ENCODE measurements around the gene TMEM8B. TPM values are rescaled to one million over a fixed set of nuclear protein-coding genes. Genes with fewer than 3 reads are reported as not detected.

Gene TMEM8B
- polyA plus RNA-seq, 1 donor: 33.8 TPM

DNA sequence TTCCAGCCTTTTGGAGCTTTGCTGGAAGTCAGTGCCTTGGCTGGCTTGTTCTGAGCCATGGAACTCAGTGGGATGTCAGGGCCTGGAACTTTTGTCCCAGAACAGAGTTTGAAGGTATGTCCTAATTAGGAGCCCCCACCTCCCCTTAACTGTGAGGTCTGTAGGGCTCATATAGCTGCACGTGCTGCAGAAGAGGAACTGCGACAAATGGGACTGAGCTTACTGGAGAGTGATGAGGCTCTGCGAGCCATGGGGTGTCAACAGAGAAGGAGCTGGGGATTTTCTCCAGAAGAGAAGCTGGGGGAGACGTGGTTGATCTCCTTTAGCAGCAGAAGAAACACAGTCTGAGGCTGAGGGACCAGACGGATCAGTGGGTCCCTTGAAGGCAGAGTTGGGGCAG, 10.9 kb downstream of the TMEM8B start:
- Histone ChIP-seq H3K4me3 (ENCODE audit: low read length) (no peak overlapping the region), H3K27me3 (ENCODE audit: control insufficient read depth, insufficient read depth, low read length) (no peaks in the 10 kb centered on the region), H3K9me3 (ENCODE audit: control insufficient read depth, low read depth, low read length) (no peaks in the 10 kb centered on the region), H3K36me3 (ENCODE audit: control insufficient read depth, insufficient read depth, low read length) (peaks cover 32% of the 10 kb centered on the region), H3K27ac (ENCODE audit: low read length) (no peak overlapping the region), H3K4me1 (ENCODE audit: control insufficient read depth, insufficient read depth, low read length) (peaks cover 18% of the 10 kb centered on the region)
- DNase-seq: no peak
- no CpG with 5 or more reads among the region's 5 CpGs for WGBS (ENCODE audit: insufficient coverage, low lambda C conversion rate)

GRCh38 chr9:35840881-35841644, 12.0 kb downstream of the TMEM8B start:
- Histone ChIP-seq H3K4me1 (ENCODE audit: control insufficient read depth, insufficient read depth, low read length) (peaks cover 10% of the 10 kb centered on the region), H3K27me3 (ENCODE audit: control insufficient read depth, insufficient read depth, low read length) (no peaks in the 10 kb centered on the region), H3K27ac (ENCODE audit: low read length) (no peak overlapping the region), H3K9me3 (ENCODE audit: control insufficient read depth, low read depth, low read length) (no peaks in the 10 kb centered on the region), H3K36me3 (ENCODE audit: control insufficient read depth, insufficient read depth, low read length) (peaks cover 26% of the 10 kb centered on the region), H3K4me3 (ENCODE audit: low read length) (no peak overlapping the region)
- DNase-seq: no peak
- WGBS (ENCODE audit: insufficient coverage, low lambda C conversion rate): no CpG with 5 or more reads among the region's 15 CpGs

- Histone ChIP-seq H3K27ac (ENCODE audit: low read length) (no peak overlapping the region), H3K4me3 (ENCODE audit: low read length) (no peak overlapping the region), H3K27me3 (ENCODE audit: control insufficient read depth, insufficient read depth, low read length) (no peaks in the 10 kb centered on the region), H3K4me1 (ENCODE audit: control insufficient read depth, insufficient read depth, low read length) (peaks cover 5% of the 10 kb centered on the region), H3K36me3 (ENCODE audit: control insufficient read depth, insufficient read depth, low read length) (peaks cover 27% of the 10 kb centered on the region), H3K9me3 (ENCODE audit: control insufficient read depth, low read depth, low read length) (no peaks in the 10 kb centered on the region)
- no peak for DNase-seq
- no CpG with 5 or more reads among the region's 5 CpGs for WGBS (ENCODE audit: insufficient coverage, low lambda C conversion rate)
Measured at GRCh38 chr9:35841645-35841900, 12.5 kb downstream of the TMEM8B start.

DNA sequence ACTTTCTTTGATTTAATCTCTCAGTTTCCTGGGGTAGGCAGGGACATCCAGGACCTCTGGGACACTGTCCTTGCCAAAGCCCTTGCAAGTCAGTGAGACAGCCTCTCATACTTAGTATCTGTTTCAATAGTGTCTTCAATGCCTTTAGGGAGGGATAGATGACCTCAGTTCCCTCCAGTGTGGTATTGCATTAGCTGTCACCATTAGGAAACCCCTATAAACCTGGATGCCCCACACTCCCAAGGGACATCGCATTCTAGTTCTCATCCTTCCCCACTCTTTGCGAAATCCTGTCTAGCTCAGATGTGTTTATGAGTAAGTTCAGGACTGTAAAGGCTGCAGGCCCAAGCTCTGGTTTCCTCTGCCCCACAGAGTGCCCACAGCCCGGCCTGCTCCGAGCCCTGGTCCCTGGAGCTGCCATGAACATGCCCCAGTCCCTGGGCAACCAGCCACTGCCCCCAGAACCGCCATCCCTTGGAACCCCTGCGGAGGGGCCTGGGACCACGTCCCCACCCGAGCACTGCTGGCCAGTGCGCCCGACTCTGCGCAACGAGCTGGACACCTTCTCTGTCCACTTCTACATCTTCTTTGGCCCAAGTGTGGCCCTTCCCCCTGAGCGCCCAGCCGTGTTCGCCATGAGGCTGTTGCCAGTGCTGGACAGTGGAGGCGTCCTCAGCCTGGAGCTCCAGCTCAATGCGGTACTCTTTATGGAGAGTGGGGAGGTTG, 13.2 kb downstream of the TMEM8B start:
- H3K4me1 ChIP-seq (ENCODE audit: control insufficient read depth, insufficient read depth, low read length): peaks cover 3% of the 10 kb centered on the region
- no peak for DNase-seq
- no peaks in the 10 kb centered on the region for H3K9me3 ChIP-seq (ENCODE audit: control insufficient read depth, low read depth, low read length)
- no peak overlapping the region for H3K4me3 ChIP-seq (ENCODE audit: low read length)
- WGBS (ENCODE audit: insufficient coverage, low lambda C conversion rate): no CpG with 5 or more reads among the region's 17 CpGs
- H3K27me3 ChIP-seq (ENCODE audit: control insufficient read depth, insufficient read depth, low read length): no peaks in the 10 kb centered on the region
- peaks cover 32% of the 10 kb centered on the region for H3K36me3 ChIP-seq (ENCODE audit: control insufficient read depth, insufficient read depth, low read length)
- H3K27ac ChIP-seq (ENCODE audit: low read length): no peak overlapping the region

- DNase-seq: no peak
- Histone ChIP-seq H3K27ac (ENCODE audit: low read length) (no peak overlapping the region), H3K9me3 (ENCODE audit: control insufficient read depth, low read depth, low read length) (no peaks in the 10 kb centered on the region), H3K27me3 (ENCODE audit: control insufficient read depth, insufficient read depth, low read length) (no peaks in the 10 kb centered on the region), H3K4me3 (ENCODE audit: low read length) (no peak overlapping the region), H3K36me3 (ENCODE audit: control insufficient read depth, insufficient read depth, low read length) (peaks cover 35% of the 10 kb centered on the region), H3K4me1 (ENCODE audit: control insufficient read depth, insufficient read depth, low read length) (peaks cover 3% of the 10 kb centered on the region)
- WGBS (ENCODE audit: insufficient coverage, low lambda C conversion rate): no CpG with 5 or more reads among the region's 3 CpGs
Measured at GRCh38 chr9:35842795-35843194, 13.8 kb downstream of the TMEM8B start.

- H3K27me3 ChIP-seq (ENCODE audit: control insufficient read depth, insufficient read depth, low read length): no peaks in the 10 kb centered on the region
- peaks cover 47% of the 10 kb centered on the region for H3K36me3 ChIP-seq (ENCODE audit: control insufficient read depth, insufficient read depth, low read length)
- H3K4me3 ChIP-seq (ENCODE audit: low read length): no peak overlapping the region
- no peaks in the 10 kb centered on the region for H3K9me3 ChIP-seq (ENCODE audit: control insufficient read depth, low read depth, low read length)
- H3K27ac ChIP-seq (ENCODE audit: low read length): peak overlapping the region; percentile 16
- peaks cover 3% of the 10 kb centered on the region for H3K4me1 ChIP-seq (ENCODE audit: control insufficient read depth, insufficient read depth, low read length)
- peak; percentile 38 to 50 for DNase-seq
- WGBS (ENCODE audit: insufficient coverage, low lambda C conversion rate): 81% methylated on average over 4 of the region's 7 CpGs
Measured at GRCh38 chr9:35844628-35845270, 15.7 kb downstream of the TMEM8B start.

DNA sequence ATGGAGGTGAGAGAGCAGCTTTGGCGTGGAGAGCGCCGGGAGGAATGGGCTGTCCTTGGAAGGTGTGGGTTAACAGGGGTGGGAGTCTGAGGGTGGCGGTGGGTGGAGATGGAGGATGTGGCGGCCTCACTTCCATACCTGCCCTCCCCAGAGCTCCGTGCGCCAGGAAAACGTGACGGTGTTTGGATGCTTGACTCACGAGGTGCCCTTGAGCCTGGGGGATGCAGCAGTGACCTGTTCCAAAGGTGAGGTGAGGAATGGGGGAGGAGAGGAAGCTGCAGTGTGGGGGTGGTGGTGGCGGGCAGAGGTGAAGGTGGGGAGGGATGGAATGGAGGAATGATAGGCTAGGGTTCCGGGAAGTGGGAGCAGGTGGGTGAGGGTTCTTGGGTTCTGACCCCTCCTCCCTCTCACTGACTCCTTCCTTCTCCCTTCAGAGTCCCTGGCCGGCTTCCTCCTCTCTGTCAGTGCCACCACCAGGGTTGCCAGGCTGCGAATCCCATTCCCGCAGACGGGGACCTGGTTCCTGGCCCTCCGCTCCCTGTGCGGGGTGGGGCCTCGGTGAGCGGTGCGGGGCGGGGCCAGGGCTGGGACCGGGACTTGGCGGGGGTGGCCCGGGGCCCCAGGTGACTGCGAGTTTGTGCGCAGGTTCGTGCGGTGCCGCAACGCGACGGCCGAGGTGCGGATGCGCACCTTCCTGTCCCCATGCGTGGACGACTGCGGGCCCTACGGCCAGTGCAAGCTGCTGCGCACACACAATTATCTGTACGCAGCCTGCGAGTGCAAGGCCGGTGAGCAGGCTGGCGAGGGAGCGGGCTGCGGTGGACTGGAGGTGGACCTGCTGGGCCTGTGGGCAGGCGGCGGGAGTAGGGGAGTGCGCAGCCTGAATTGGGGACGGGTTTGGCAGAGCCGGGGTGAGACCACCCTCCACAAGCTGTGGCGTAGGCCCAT, 17.1 kb downstream of the TMEM8B start:
- WGBS (ENCODE audit: insufficient coverage, low lambda C conversion rate): 17% methylated on average over 1 of the region's 53 CpGs
- Histone ChIP-seq H3K27ac (ENCODE audit: low read length) (peak overlapping the region; percentile 16), H3K4me3 (ENCODE audit: low read length) (no peak overlapping the region), H3K4me1 (ENCODE audit: control insufficient read depth, insufficient read depth, low read length) (peaks cover 3% of the 10 kb centered on the region), H3K27me3 (ENCODE audit: control insufficient read depth, insufficient read depth, low read length) (no peaks in the 10 kb centered on the region), H3K9me3 (ENCODE audit: control insufficient read depth, low read depth, low read length) (no peaks in the 10 kb centered on the region), H3K36me3 (ENCODE audit: control insufficient read depth, insufficient read depth, low read length) (peaks cover 48% of the 10 kb centered on the region)
- no peak for DNase-seq

GRCh38 chr9:35847792-35848572, 19.0 kb downstream of the TMEM8B start:
- Histone ChIP-seq H3K27me3 (ENCODE audit: control insufficient read depth, insufficient read depth, low read length) (no peaks in the 10 kb centered on the region), H3K4me1 (ENCODE audit: control insufficient read depth, insufficient read depth, low read length) (peaks cover 3% of the 10 kb centered on the region), H3K27ac (ENCODE audit: low read length) (no peak overlapping the region), H3K4me3 (ENCODE audit: low read length) (no peak overlapping the region), H3K36me3 (ENCODE audit: control insufficient read depth, insufficient read depth, low read length) (peaks cover 43% of the 10 kb centered on the region), H3K9me3 (ENCODE audit: control insufficient read depth, low read depth, low read length) (no peaks in the 10 kb centered on the region)
- no peak for DNase-seq
- WGBS (ENCODE audit: insufficient coverage, low lambda C conversion rate): no CpG with 5 or more reads among the region's 4 CpGs

DNA sequence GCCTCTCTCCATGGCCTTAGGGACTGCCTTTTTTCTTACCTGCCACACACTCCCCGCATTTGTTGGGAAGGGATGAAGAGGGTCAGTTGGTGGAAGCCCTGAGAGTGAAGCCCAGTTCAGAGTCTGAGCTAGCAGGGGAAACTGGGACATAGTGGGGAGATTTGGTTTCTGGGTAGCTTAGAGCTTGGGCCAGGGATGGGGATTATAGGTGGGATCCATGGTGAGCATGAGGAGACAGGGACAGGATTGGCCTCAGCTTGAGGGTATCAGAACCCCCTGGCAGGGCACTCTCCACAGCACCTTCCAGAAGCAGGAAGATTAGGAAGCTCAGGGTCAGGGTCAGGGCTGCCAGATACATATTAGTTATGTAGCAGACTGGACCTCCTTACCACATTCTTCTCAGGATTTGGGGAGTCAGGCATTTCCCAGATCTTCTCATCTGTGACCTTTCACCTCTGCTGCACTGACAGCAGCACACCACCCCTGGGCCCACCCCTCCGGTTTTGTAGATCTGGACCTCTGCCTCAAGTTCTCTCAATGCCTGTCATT, 23.3 kb downstream of the TMEM8B start:
- 100% methylated on average over 1 of the region's 2 CpGs for WGBS (ENCODE audit: insufficient coverage, low lambda C conversion rate)
- Histone ChIP-seq H3K4me1 (ENCODE audit: control insufficient read depth, insufficient read depth, low read length) (no peaks in the 10 kb centered on the region), H3K36me3 (ENCODE audit: control insufficient read depth, insufficient read depth, low read length) (peaks cover 46% of the 10 kb centered on the region), H3K9me3 (ENCODE audit: control insufficient read depth, low read depth, low read length) (no peaks in the 10 kb centered on the region), H3K27ac (ENCODE audit: low read length) (no peak overlapping the region), H3K4me3 (ENCODE audit: low read length) (no peak overlapping the region), H3K27me3 (ENCODE audit: control insufficient read depth, insufficient read depth, low read length) (no peaks in the 10 kb centered on the region)
- no peak for DNase-seq
